Subcutaneous adipose tissue (tissue), 4 donors: ENCODE measurements around the gene NAALADL2. TPM values are rescaled to one million over a fixed set of nuclear protein-coding genes. Genes with fewer than 3 reads are reported as not detected.

Experiments
- total RNA-seq, 4 donors: library from RNA; depleted of rRNA; stranded (reverse); fragments of >200 nt; gene quantifications; one replicate each; pipeline ENCODE4 v1.1.0, GENCODE V29; 2016
- TF ChIP-seq, protein P1 (sequence below): fragments of 450-650 bp; IDR thresholded peaks from one replicate; pipeline ENCODE4 v1.5.1; 2016; ENCODE audit warnings: low read depth, mild to moderate bottlenecking, control low read depth, antibody characterized with exemption, moderate library complexity

NAALADL2 gene
- total RNA-seq, 4 donors from 2014 or later = 9.4 to 18.1 (median 11.8) TPM

DNA sequence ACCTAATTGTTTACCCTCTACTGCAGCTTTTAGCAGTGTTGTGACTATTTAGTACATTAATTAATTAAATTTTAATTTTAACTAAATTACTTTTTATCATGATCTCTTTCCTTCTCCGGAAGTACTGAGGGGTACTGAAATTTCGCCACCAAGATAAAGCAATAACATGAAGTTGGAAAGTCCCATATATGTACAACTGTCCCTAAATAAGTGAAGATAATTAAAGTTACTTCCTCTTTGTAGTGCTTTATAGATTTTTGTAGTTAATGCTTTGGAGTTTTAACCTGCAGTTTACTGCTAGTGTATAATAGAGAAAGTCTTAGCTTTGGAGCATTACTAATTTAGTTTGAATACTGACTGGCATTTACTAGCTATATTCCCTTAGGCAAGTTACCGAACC lies 325.3 kb downstream of the NAALADL2 start:
- TF ChIP-seq, protein P1, sequence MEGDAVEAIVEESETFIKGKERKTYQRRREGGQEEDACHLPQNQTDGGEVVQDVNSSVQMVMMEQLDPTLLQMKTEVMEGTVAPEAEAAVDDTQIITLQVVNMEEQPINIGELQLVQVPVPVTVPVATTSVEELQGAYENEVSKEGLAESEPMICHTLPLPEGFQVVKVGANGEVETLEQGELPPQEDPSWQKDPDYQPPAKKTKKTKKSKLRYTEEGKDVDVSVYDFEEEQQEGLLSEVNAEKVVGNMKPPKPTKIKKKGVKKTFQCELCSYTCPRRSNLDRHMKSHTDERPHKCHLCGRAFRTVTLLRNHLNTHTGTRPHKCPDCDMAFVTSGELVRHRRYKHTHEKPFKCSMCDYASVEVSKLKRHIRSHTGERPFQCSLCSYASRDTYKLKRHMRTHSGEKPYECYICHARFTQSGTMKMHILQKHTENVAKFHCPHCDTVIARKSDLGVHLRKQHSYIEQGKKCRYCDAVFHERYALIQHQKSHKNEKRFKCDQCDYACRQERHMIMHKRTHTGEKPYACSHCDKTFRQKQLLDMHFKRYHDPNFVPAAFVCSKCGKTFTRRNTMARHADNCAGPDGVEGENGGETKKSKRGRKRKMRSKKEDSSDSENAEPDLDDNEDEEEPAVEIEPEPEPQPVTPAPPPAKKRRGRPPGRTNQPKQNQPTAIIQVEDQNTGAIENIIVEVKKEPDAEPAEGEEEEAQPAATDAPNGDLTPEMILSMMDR = no peak

DNA sequence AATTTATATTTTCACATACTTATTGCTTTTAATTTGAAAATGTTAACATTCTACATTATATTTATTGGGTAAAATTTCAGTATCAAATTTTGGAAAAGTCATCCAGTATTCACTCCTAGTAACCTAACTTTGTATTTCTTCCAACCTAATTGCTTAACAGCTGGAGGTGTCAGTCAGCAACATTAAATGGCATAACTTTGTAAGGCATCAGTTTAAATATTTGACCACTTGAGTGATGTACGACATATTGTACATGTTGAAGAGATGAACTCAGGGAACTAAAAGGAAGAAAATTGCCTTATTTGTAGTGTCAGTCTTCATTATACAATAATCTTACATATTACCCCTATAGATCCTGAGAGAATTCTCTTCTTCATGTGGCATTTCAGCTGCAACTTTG lies 326.8 kb downstream of the NAALADL2 start:
- TF ChIP-seq, protein P1 = no peak

DNA sequence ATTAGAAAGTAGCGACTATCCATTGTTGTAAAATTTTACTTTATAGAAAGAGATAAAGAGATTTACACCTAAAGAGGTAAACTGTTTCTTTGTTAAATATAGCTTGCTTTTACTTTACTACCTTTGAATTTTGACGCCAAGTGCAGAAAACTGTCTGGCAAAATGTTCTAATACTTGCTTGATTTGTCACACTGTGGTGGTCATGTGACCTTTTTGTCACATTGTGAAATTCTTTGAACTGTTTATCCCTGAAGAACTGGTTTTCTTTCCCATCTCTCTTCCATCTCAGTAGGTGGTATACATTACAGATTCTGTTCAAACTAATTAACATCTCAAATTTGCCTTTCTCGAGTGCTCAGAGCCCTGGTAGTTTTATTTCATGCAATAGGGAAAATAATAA lies 327.4 kb downstream of the NAALADL2 start:
- TF ChIP-seq, protein P1 = no peak

DNA sequence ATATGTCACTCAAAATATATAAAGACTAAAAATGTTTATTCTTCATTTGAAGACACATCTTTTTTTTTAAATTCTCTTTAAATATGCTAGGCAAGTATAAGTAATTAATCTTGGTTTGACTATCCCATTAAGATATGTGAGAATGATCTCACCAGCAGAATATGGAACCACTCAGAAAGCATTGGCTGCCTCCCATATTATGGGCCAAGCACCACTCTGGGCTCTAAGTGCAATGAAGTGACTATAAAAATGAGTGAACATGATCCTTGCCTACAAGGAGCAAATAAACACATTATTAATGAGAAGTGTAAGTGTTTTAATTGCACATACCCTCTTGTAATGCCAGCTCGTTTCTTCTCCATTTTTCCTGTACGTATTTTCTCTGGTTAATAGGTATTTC lies 328.5 kb downstream of the NAALADL2 start:
- TF ChIP-seq, protein P1 = no peak

DNA sequence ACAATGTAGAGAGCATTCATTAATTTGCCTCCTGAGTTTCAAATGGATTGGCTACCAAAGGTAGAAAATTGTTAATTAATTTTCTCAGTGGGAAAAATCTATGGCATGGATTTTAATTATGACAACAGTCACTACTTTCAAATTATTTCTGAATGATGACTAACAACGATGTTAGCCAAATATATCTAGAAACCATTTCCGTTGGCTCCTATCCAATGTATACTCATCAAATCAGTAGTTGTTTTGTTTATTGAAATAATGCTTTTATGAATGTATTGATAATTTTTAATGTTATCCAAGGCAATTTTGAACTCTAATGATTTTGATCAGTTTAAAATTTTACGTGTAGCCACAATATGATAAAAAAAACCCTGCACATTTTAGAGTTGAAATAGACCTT lies 333.4 kb downstream of the NAALADL2 start:
- TF ChIP-seq, protein P1 = no peak

DNA sequence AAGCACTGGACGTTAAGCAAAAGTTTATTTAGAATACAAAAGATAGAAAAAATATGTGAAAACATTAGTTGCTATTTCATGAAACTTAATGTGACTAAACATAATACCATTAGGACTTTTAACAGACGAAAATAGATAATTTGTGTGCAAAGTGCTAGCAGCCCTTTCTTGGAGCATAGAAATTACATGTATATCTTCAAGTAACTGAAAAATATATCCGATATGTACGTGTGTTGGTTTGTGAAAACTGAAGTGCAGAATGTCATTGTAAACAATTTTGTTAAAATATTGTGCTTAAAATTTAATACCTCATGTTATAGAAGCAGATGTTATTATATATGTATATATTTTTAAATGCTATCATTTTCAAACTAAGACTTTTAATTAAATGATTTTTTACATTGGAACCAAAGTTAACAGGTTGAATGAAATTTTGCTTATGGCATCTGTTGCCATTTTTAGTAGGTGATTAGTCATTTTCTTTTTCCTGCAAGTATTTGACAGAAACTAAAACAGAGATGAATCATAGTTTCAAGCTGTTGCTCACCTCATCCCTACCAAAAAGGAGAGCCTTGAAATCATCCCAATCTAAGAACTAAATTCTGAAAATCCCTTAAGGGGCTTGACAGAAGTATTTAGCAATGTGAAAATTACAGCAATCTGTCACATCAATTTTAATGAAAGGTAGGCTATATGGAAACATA lies 334.8 kb downstream of the NAALADL2 start:
- TF ChIP-seq, protein P1 = no peak

DNA sequence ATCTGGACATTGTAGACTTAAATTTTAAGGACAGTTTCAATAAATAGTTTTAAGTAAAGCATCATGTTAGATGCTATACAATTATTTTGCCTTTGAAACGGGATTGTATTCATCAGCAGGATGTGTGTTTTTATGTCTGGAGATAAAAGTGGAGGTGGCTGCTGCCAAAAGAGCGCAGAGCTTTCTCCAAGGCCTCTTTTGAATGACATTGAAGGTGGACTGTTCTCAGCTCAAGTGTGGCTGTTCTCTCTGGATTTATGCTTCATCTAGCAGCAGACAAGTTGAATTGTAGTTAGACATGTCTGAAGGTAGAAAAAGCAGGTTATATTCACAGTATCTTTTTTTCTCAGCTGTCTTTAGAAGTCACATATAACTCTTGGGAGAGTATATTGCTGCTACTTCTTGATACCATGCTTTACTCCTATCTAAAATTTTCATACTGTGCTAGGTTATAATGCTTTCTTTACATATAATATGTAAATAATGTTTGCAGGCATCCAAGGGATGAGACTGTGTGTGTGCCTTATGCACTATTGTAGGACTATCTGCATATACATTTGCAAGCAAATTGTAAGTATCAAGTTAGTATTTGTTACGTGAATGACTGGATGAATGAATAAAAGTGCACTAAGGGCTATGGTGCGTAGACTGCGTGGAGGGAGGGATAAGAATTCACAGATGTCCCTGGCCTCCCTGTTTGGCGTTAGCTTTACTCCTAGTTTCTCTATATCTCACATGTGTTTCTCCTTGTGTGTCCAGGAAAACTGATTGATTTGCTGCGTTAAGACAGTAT lies 340.1 kb downstream of the NAALADL2 start:
- TF ChIP-seq, protein P1 = no peak
